Caki2 (cell line): ENCODE results near the gene SCGB1D4. TPM values are rescaled to one million over a fixed set of nuclear protein-coding genes. Genes with fewer than 3 reads are reported as not detected.

ENCODE experiments used
- DNase-seq: peaks from one replicate; pipeline ENCODE4 v3.0.0-alpha.2; 2015; ENCODE audit warnings: low read depth
- in situ Hi-C: cut with HindIII; loops from 2 replicates; pipeline ENCODE4 v1.10.0; 2016; ENCODE audit warnings: low sequenced_read_pairs, low pct_unique_long_range_greater_than_20kb, mixed read lengths
- total RNA-seq: library from RNA; depleted of rRNA; stranded (reverse); fragments of >200 nt; shearing (Covaris generic); gene quantifications from 2 replicates; pipeline ENCODE4 v1.2.3, GENCODE V29; 2014; ENCODE audit warnings: low replicate concordance; rRNA removed

SCGB1D4 gene
- total RNA-seq, 1 experiment from 2014 or later = not detected

DNA sequence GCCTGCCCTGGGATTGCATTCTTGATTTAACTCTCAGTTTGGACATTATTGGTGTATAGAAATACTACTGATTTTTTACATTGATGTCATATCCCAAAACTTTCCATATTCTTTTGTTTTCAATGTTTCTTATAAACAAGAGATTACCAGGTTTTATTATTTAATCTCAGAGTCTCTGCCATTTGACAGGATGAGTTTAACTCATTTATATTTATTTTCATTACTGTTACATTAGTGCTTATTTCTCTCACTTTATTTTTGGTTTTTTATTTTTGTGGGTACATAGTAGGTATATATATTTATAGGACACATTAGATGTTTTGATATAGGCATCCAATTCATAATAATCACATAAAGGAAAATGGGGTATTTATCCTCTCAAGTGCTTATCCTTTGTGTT, 9.1 kb upstream of the SCGB1D4 start:
- no peak for DNase-seq
- in situ Hi-C loops = no loop called here

GRCh38 chr11:62306227-62306626, 7.4 kb upstream of the SCGB1D4 start:
- in situ Hi-C loops = no loop called here
- DNase-seq = no peak

GRCh38 chr11:62295504-62295903, 3.4 kb downstream of the SCGB1D4 start:
- in situ Hi-C loops = no loop called here
- DNase-seq = no peak

DNA sequence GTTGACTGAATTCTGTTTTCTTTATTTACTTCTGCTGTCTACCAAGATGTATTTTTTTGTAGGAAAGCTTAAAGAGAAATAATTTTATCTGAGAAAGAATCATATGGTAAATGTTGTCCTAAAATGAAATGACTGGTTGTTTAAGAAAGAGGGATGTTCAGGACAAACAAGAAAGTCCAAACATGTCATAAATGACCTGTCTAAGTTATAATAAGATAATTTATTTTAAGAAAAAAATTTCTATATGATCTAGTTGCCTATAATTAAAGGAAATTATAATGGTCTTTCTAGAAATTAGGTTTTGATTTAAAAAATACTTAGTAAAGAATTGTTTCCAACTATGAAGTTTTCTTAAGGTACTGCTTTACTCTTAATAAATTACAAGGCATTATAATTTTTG, 18.4 kb downstream of the SCGB1D4 start:
- DNase-seq = no peak
- in situ Hi-C loops = no loop called here

DNA sequence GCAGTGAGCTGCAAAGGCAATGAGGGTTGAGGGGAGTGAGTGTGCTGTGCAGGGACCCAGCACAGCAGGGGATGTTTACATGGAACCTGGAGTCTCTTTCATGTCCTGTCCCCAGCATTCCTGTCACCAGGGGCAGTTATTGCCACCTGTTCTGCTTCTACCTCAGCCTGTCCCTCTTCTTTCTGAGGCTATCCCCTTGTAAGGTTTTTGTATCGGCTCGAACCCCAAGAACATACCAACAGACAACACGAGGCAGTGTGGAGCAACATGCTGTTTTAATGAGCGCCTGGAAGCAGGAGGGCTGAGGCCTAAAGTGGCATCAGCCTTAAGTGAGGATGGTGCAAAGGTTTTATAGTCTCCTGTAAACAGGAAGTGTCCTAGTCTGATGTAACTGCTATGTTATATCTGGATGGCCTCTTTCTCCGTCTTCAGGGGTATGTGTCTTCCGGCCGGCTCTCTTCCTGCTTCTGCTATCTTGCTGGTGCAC, 25.0 kb downstream of the SCGB1D4 start:
- DNase-seq = no peak
- in situ Hi-C loops = no loop called here

GRCh38 chr11:62273284-62273683, 25.6 kb downstream of the SCGB1D4 start:
- in situ Hi-C loops = no loop called here
- DNase-seq = no peak

- no peak for DNase-seq
Observed at GRCh38 chr11:62269654-62270278, 29.1 kb downstream of the SCGB1D4 start, which contains the start of gene SCGB2A2. TSS of gene SCGB2A2 (plus strand) at chr11:62270158. CDS start at chr11:62270217, 59 bp downstream.

DNA sequence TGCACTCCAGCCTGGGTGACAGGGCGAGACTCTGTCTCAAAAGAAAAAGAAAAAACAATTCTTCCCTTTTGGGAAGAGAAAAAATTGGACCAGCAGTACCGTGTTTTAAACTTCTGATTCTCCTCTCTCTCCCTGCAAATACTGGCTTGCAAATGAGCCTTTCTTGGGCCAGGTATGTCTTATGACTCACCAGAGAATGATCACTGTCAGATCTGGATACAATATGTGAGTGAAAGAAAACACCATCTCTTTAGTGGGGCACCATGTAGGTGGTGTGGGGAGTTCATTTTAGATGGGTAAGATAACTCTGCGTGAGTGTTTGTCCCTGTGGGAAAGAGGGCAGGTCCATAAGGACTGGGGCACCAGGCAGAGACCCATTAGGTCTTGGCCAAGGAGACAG, 31.3 kb downstream of the SCGB1D4 start:
- in situ Hi-C loops = no loop called here
- no peak for DNase-seq

More at GRCh38 chr11:62269654-62270278, 29.1 kb downstream of the SCGB1D4 start, which contains the start of gene SCGB2A2:
- in situ Hi-C loops = no loop called here

DNA sequence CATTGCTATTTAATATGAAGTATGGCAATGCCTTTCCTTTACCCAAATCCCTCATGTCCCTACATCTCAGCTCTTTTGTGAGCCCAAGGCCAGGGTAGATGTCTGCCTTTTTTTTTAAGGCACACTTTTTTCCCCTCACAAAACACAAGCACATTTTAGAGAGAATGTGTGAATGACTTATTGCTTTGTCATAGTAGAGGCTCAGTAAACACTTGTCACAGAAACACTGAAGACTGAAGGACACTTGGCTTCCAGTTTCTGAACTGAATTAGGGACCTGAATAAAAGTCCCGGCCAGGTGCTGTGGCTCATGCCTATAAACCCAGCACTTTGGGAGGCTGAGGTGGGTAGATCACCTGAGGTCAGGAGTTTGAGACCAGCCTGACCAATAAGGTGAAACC, 31.8 kb downstream of the SCGB1D4 start:
- DNase-seq = no peak
- in situ Hi-C loops = no loop called here

- DNase-seq = no peak
- in situ Hi-C loops = no loop called here
Observed at GRCh38 chr11:62266558-62266957, 32.3 kb downstream of the SCGB1D4 start.

DNA sequence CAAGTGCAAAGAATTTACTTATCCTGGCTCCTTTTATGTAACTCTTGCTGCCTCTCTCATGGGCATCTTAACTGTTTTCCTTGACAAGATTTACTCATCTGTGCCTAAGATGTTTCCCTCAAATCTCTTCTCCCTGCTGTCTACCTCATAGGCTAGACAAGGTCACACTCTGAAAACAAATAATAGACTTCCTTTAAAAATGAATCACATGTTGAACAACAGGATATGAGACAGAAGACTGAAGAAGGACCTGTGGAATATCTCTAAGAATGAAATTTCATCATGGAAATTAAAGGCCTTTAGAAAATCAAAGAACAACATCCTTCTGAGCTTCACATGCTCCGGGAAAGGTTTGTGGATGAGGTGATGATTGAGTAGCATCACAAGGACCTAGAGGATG, 34.9 kb downstream of the SCGB1D4 start:
- in situ Hi-C loops = no loop called here
- DNase-seq = no peak

GRCh38 chr11:62260261-62260953, 38.5 kb downstream of the SCGB1D4 start:
- in situ Hi-C loops = no loop called here
- DNase-seq = no peak

DNA sequence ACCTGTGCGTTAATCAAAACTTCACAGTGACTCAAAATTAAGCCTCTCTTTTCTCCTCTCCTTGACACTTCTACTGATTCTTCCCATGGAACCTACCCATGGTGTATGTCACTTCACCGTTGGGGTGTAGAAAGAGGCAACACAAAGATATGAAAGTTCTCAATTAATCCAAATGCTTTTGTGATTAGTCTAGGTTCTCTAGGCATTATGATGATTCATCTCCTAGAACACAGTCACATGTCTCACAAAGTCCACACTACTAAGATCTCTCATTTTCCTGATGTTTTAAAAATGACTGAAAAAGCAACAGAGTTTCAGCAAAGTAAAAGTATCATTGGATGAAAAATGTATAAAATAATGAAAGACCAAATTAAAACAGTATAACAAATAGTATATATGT, 42.6 kb downstream of the SCGB1D4 start:
- in situ Hi-C loops = no loop called here
- DNase-seq = no peak

GRCh38 chr11:62253999-62254542, 44.8 kb downstream of the SCGB1D4 start:
- in situ Hi-C loops = no loop called here
- no peak for DNase-seq

- DNase-seq = no peak
- in situ Hi-C loops = no loop called here
Observed at GRCh38 chr11:62251698-62252097, 47.2 kb downstream of the SCGB1D4 start.

Other genes with a start within 250 kb of the SCGB1D4 start
- gene INCENP, start 175.1 kb downstream of the SCGB1D4 start, total RNA-seq = 28.8 and 34.7 TPM in 2 replicates
- not detected in 2 replicates for gene SCGB1D1, start 108.9 kb downstream of the SCGB1D4 start, total RNA-seq
- 3.5 TPM in 1 of 2 replicates, not detected in the other for gene SCGB2A1, start 90.4 kb downstream of the SCGB1D4 start, total RNA-seq
- not detected in 2 replicates for gene SCGB1D2, start 56.8 kb downstream of the SCGB1D4 start, total RNA-seq
- not detected in 2 replicates for gene SCGB2A2, start 28.9 kb downstream of the SCGB1D4 start, total RNA-seq
- 20.3 and 27.7 TPM in 2 replicates for gene ASRGL1, start 38.4 kb upstream of the SCGB1D4 start, total RNA-seq
- not detected in 2 replicates for gene SCGB1A1, start 120.0 kb upstream of the SCGB1D4 start, total RNA-seq
- gene AHNAK, start 247.7 kb upstream of the SCGB1D4 start, total RNA-seq = 141 and 188 TPM in 2 replicates